HEK293 (cell line): ENCODE measurements around the gene MYADML2.
A peak's percentile ranks its signal among the peaks of the same experiment; 100 is the strongest.

ENCODE experiments used
- CTCF ChIA-PET: fragments of 350-600 bp; formaldehyde crosslinking; extraction: SDS; loops from one replicate; lab custom pipeline; 2021; ENCODE audit warnings: antibody characterized with exemption; lab: Yijun Ruan, JAX
- POLR2A ChIA-PET: fragments of 300-600 bp; formaldehyde crosslinking; extraction: SDS; loops from one replicate; lab custom pipeline; 2020; ENCODE audit warnings: antibody characterized with exemption, inconsistent platforms; lab: Yijun Ruan, JAX
- H3K27ac ChIP-seq: fragments of 200-500 bp; sonication (Bioruptor generic); 2 replicates; pipeline ENCODE4 v1.5.1; 2014; ENCODE audit warnings: low read depth, low read length, control low read depth, inconsistent platforms; ENCODE audit errors: extremely low read depth
- H3K36me3 ChIP-seq, 2 experiments: fragments of 200-500 bp in 1 of 2; sonication (Bioruptor generic) in 1 of 2; 1 replicate in 1 of 2; 2 replicates in 1 of 2; pipeline ENCODE4 v1.5.1; 2014 to 2017; ENCODE audit warnings: inconsistent platforms in 2 of 2, low read length in 2 of 2; ENCODE audit not compliant: control insufficient read depth in 2 of 2, insufficient read depth in 1 of 2
- H3K4me1 ChIP-seq: fragments of 200-500 bp; sonication (Bioruptor generic); 2 replicates; pipeline ENCODE4 v1.5.1; 2014; ENCODE audit warnings: mild to moderate bottlenecking, low read length, inconsistent platforms; ENCODE audit not compliant: control insufficient read depth, insufficient read depth
- H3K4me3 ChIP-seq: 2 replicates; pipeline ENCODE4 v1.5.1; 2011; ENCODE audit warnings: low read depth, mild to moderate bottlenecking, control low read depth, low read length, moderate library complexity
- H3K9me3 ChIP-seq: fragments of 200-500 bp; sonication (Bioruptor generic); 2 replicates; pipeline ENCODE4 v1.5.1; 2014; ENCODE audit warnings: low read depth, low read length, inconsistent platforms; ENCODE audit not compliant: control insufficient read depth, insufficient read depth
- FEZF1 ChIP-seq: fragments of 450-650 bp; formaldehyde crosslinking; IDR thresholded peaks from 2 replicates; pipeline ENCODE4 v1.5.1; 2016; ENCODE audit warnings: missing biosample characterization, missing genetic modification characterization
- SETDB1 ChIP-seq: IDR thresholded peaks from one replicate; pipeline ENCODE4 v1.6.1; 2017; ENCODE audit warnings: mild to moderate bottlenecking, low read length, moderate library complexity, mixed read lengths; ENCODE audit not compliant: insufficient read length
- ZBTB20 ChIP-seq: fragments of 450-650 bp; formaldehyde crosslinking; IDR thresholded peaks from 2 replicates; pipeline ENCODE4 v1.5.1; 2016; ENCODE audit warnings: missing biosample characterization, missing genetic modification characterization
- ZBTB48 ChIP-seq: fragments of 450-650 bp; formaldehyde crosslinking; IDR thresholded peaks from 2 replicates; pipeline ENCODE4 v1.5.1; 2016; ENCODE audit warnings: missing biosample characterization, missing genetic modification characterization
- ZNF112 ChIP-seq: fragments of 450-650 bp; formaldehyde crosslinking; IDR thresholded peaks from 2 replicates; pipeline ENCODE4 v1.5.0; 2017; ENCODE audit warnings: missing biosample characterization, missing genetic modification characterization
- ZNF114 ChIP-seq: fragments of 450-650 bp; formaldehyde crosslinking; IDR thresholded peaks from 2 replicates; pipeline ENCODE4 v1.5.0; 2017; ENCODE audit warnings: missing biosample characterization, missing genetic modification characterization
- ZNF16 ChIP-seq: fragments of 450-650 bp; formaldehyde crosslinking; IDR thresholded peaks from 2 replicates; pipeline ENCODE4 v1.5.1; 2016; ENCODE audit warnings: low read depth, missing biosample characterization, missing genetic modification characterization
- ZNF223 ChIP-seq: fragments of 450-650 bp; formaldehyde crosslinking; IDR thresholded peaks from 2 replicates; pipeline ENCODE4 v1.5.1; 2016; ENCODE audit warnings: missing biosample characterization, missing genetic modification characterization
- ZNF23 ChIP-seq: fragments of 450-650 bp; formaldehyde crosslinking; IDR thresholded peaks from 2 replicates; pipeline ENCODE4 v1.5.1; 2016; ENCODE audit warnings: missing biosample characterization, missing genetic modification characterization, borderline replicate concordance
- ZNF324 ChIP-seq: fragments of 450-650 bp; formaldehyde crosslinking; IDR thresholded peaks from 2 replicates; pipeline ENCODE4 v1.5.1; 2016; ENCODE audit warnings: missing biosample characterization, missing genetic modification characterization
- ZNF335 ChIP-seq: fragments of 450-650 bp; formaldehyde crosslinking; conservative IDR thresholded peaks from 2 replicates; pipeline ENCODE4 v1.5.1; 2016; ENCODE audit warnings: missing biosample characterization, missing genetic modification characterization
- ZNF558 ChIP-seq: fragments of 450-650 bp; formaldehyde crosslinking; IDR thresholded peaks from 2 replicates; pipeline ENCODE4 v1.5.1; 2016; ENCODE audit warnings: missing biosample characterization, missing genetic modification characterization
- ZNF571 ChIP-seq: fragments of 450-650 bp; formaldehyde crosslinking; IDR thresholded peaks from 2 replicates; pipeline ENCODE4 v1.5.0; 2017; ENCODE audit warnings: missing biosample characterization, missing genetic modification characterization
- ZNF629 ChIP-seq: fragments of 450-650 bp; formaldehyde crosslinking; IDR thresholded peaks from 2 replicates; pipeline ENCODE4 v1.5.1; 2017; ENCODE audit warnings: missing biosample characterization, missing genetic modification characterization
- ZNF654 ChIP-seq: fragments of 450-650 bp; formaldehyde crosslinking; IDR thresholded peaks from 2 replicates; pipeline ENCODE4 v1.5.1; 2016; ENCODE audit warnings: low read depth, missing biosample characterization, missing genetic modification characterization
- ZNF664 ChIP-seq: fragments of 450-650 bp; formaldehyde crosslinking; IDR thresholded peaks from 2 replicates; pipeline ENCODE4 v1.5.1; 2016; ENCODE audit warnings: missing biosample characterization, missing genetic modification characterization
- ZNF791 ChIP-seq: fragments of 450-650 bp; formaldehyde crosslinking; IDR thresholded peaks from 2 replicates; pipeline ENCODE4 v1.5.1; 2016; ENCODE audit warnings: missing biosample characterization, missing genetic modification characterization
- ZSCAN30 ChIP-seq: fragments of 450-650 bp; IDR thresholded peaks from 2 replicates; pipeline ENCODE4 v1.5.1; 2018; ENCODE audit warnings: missing biosample characterization, mild to moderate bottlenecking, missing genetic modification characterization, moderate library complexity
- TF ChIP-seq, protein P1 (sequence below): fragments of 450-650 bp; formaldehyde crosslinking; IDR thresholded peaks from 2 replicates; pipeline ENCODE4 v1.5.1; 2016; ENCODE audit warnings: missing biosample characterization, missing genetic modification characterization
- TF ChIP-seq, protein P2 (sequence below): fragments of 450-650 bp; formaldehyde crosslinking; IDR thresholded peaks from 2 replicates; pipeline ENCODE4; 2016; ENCODE audit warnings: missing biosample characterization, missing genetic modification characterization
- TF ChIP-seq, protein P3 (sequence below): sonication (generic); formaldehyde crosslinking; IDR thresholded peaks from 2 replicates; pipeline ENCODE4 v1.8.1; 2022; ENCODE audit warnings: mild to moderate bottlenecking, moderate library complexity, missing genetic modification reagents
- TF ChIP-seq, protein P4 (sequence below): fragments of 450-650 bp; formaldehyde crosslinking; IDR thresholded peaks from 2 replicates; pipeline ENCODE4 v1.5.1; 2016; ENCODE audit warnings: missing biosample characterization, missing genetic modification characterization
- TF ChIP-seq, protein P5 (sequence below): fragments of 450-650 bp; formaldehyde crosslinking; IDR thresholded peaks from 2 replicates; pipeline ENCODE4 v1.5.1; 2016; ENCODE audit warnings: missing biosample characterization, missing genetic modification characterization
- TF ChIP-seq, protein P6 (sequence below): fragments of 450-650 bp; formaldehyde crosslinking; IDR thresholded peaks from 2 replicates; pipeline ENCODE4 v1.5.1; 2016; ENCODE audit warnings: missing biosample characterization, missing genetic modification characterization
- TF ChIP-seq, protein P7 (sequence below): fragments of 450-650 bp; formaldehyde crosslinking; IDR thresholded peaks from 2 replicates; pipeline ENCODE4 v1.5.1; 2017; ENCODE audit warnings: missing biosample characterization, mild to moderate bottlenecking, missing genetic modification characterization, moderate library complexity

The MYADML2 gene

DNA sequence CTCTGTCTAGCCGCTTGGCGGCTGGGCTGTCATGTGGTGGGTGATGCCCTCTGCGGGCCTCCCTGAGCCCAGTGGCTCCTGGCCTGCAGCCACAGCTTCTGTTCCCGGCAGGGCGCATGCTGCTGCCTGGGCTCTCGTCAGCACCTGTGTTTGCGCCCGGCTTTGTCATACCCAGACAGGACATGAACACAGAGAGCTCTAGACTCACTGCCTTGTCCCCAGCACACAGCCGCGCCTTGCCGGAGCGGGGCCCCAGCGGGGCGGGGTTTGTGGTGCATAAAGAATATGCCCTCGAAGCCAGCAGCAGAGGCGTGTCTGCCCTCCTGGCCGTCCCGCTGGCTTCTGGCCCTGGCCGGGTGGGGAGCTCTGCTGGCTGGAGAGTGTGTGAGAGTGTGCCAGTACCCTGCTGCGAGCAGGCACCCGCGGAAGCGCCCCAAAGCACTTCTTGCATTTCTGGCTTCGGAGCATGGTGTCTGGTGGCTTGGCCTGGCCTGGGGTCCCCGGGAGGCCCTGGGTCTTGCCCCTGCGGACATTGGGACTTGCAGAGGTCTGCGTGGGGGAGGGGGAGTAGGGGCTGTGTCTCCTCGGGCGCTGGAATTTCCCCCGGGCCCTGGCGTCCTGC lies 44.8 kb upstream of the MYADML2 start:
- no peak overlapping the region for H3K27ac ChIP-seq
- H3K4me1 ChIP-seq = peaks cover 7% of the 10 kb centered on the region
- no peaks in the 10 kb centered on the region for H3K9me3 ChIP-seq
- H3K4me3 ChIP-seq = no peak overlapping the region
- POLR2A ChIA-PET = interaction anchor here (0.6 to 1.4 kb wide), 8 partner anchors 12 to 64 kb away, joined by 3 to 4 read pairs (median 3); partner anchors contain the start of genes CENPX, LRRC45 and MAFG
- CTCF ChIA-PET = interaction anchor here (0.5 to 1.9 kb wide), 5 partner anchors 28 to 481 kb away, joined by 3 to 12 read pairs (median 7); no protein-coding TSS in a partner anchor
- H3K36me3 ChIP-seq = peaks cover 0 to 18% of the 10 kb centered on the region in 2 experiments; a peak in 2 of 3 replicates
- TF ChIP-seq ZBTB48 (tag by site-specific recombination) (no peak), ZNF791 (no peak), ZNF114 (no peak), SETDB1 (no peak), ZNF16 (tag by site-specific recombination) (no peak), ZNF23 (tag by site-specific recombination) (no peak), ZNF664 (tag by site-specific recombination) (no peak), ZNF223 (tag by site-specific recombination) (no peak), ZSCAN30 (tag by site-specific recombination) (peak; percentile 66; the same call in 1 of the 2 replicates), ZNF629 (tag by site-specific recombination) (no peak), ZBTB20 (peak; percentile 98), ZNF571 (no peak), ZNF654 (tag by site-specific recombination) (no peak), ZNF335 (tag by site-specific recombination) (0 out of 2 replicates have a peak, but pooled peaks have one; percentile 37), FEZF1 (no peak), ZNF558 (no peak), ZNF324 (tag by site-specific recombination) (no peak), ZNF112 (tag by site-specific recombination) (no peak)
- TF ChIP-seq, protein P1, sequence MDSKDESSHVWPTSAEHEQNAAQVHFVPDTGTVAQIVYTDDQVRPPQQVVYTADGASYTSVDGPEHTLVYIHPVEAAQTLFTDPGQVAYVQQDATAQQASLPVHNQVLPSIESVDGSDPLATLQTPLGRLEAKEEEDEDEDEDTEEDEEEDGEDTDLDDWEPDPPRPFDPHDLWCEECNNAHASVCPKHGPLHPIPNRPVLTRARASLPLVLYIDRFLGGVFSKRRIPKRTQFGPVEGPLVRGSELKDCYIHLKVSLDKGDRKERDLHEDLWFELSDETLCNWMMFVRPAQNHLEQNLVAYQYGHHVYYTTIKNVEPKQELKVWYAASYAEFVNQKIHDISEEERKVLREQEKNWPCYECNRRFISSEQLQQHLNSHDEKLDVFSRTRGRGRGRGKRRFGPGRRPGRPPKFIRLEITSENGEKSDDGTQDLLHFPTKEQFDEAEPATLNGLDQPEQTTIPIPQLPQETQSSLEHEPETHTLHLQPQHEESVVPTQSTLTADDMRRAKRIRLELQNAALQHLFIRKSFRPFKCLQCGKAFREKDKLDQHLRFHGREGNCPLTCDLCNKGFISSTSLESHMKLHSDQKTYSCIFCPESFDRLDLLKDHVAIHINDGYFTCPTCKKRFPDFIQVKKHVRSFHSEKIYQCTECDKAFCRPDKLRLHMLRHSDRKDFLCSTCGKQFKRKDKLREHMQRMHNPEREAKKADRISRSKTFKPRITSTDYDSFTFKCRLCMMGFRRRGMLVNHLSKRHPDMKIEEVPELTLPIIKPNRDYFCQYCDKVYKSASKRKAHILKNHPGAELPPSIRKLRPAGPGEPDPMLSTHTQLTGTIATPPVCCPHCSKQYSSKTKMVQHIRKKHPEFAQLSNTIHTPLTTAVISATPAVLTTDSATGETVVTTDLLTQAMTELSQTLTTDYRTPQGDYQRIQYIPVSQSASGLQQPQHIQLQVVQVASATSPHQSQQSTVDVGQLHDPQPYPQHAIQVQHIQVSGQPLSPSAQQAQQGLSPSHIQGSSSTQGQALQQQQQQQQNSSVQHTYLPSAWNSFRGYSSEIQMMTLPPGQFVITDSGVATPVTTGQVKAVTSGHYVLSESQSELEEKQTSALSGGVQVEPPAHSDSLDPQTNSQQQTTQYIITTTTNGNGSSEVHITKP (tag by site-specific recombination) = no peak
- TF ChIP-seq, protein P2, sequence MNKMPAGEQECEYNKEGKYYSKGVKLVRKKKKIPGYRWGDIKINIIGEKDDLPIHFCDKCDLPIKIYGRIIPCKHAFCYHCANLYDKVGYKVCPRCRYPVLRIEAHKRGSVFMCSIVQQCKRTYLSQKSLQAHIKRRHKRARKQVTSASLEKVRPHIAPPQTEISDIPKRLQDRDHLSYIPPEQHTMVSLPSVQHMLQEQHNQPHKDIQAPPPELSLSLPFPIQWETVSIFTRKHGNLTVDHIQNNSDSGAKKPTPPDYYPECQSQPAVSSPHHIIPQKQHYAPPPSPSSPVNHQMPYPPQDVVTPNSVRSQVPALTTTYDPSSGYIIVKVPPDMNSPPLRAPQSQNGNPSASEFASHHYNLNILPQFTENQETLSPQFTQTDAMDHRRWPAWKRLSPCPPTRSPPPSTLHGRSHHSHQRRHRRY (tag by site-specific recombination) = no peak
- TF ChIP-seq, protein P3, sequence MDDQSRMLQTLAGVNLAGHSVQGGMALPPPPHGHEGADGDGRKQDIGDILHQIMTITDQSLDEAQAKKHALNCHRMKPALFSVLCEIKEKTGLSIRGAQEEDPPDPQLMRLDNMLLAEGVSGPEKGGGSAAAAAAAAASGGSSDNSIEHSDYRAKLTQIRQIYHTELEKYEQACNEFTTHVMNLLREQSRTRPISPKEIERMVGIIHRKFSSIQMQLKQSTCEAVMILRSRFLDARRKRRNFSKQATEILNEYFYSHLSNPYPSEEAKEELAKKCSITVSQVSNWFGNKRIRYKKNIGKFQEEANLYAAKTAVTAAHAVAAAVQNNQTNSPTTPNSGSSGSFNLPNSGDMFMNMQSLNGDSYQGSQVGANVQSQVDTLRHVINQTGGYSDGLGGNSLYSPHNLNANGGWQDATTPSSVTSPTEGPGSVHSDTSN (CRISPR knock-in tag) = no peak
- TF ChIP-seq, protein P4, sequence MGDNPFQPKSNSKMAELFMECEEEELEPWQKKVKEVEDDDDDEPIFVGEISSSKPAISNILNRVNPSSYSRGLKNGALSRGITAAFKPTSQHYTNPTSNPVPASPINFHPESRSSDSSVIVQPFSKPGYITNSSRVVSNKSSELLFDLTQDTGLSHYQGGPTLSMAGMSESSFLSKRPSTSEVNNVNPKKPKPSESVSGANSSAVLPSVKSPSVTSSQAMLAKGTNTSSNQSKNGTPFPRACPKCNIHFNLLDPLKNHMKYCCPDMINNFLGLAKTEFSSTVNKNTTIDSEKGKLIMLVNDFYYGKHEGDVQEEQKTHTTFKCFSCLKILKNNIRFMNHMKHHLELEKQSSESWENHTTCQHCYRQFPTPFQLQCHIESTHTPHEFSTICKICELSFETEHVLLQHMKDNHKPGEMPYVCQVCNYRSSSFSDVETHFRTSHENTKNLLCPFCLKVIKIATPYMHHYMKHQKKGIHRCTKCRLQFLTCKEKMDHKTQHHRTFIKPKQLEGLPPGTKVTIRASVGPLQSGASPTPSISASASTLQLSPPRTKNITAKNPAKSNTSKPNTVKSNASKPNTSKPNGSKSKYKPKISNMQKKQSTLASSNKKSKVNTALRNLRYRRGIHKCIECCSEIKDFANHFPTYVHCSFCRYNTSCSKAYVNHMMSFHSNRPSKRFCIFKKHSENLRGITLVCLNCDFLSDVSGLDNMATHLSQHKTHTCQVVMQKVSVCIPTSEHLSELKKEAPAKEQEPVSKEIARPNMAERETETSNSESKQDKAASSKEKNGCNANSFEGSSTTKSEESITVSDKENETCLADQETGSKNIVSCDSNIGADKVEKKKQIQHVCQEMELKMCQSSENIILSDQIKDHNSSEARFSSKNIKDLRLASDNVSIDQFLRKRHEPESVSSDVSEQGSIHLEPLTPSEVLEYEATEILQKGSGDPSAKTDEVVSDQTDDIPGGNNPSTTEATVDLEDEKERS (tag by site-specific recombination) = no peak
- TF ChIP-seq, protein P5, sequence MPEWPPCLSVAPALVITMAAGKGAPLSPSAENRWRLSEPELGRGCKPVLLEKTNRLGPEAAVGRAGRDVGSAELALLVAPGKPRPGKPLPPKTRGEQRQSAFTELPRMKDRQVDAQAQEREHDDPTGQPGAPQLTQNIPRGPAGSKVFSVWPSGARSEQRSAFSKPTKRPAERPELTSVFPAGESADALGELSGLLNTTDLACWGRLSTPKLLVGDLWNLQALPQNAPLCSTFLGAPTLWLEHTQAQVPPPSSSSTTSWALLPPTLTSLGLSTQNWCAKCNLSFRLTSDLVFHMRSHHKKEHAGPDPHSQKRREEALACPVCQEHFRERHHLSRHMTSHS (tag by site-specific recombination) = no peak
- TF ChIP-seq, protein P6, sequence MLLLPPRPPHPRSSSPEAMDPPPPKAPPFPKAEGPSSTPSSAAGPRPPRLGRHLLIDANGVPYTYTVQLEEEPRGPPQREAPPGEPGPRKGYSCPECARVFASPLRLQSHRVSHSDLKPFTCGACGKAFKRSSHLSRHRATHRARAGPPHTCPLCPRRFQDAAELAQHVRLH (tag by site-specific recombination) = no peak
- TF ChIP-seq, protein P7, sequence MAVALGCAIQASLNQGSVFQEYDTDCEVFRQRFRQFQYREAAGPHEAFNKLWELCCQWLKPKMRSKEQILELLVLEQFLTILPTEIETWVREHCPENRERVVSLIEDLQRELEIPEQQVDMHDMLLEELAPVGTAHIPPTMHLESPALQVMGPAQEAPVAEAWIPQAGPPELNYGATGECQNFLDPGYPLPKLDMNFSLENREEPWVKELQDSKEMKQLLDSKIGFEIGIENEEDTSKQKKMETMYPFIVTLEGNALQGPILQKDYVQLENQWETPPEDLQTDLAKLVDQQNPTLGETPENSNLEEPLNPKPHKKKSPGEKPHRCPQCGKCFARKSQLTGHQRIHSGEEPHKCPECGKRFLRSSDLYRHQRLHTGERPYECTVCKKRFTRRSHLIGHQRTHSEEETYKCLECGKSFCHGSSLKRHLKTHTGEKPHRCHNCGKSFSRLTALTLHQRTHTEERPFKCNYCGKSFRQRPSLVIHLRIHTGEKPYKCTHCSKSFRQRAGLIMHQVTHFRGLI (tag by site-specific recombination) = peak; percentile 83
